ELF-1 (cell line): ENCODE measurements around the gene CCDC169.
A peak's percentile ranks its signal among the peaks of the same experiment; 100 is the strongest.

Source experiments
- DNase-seq: peaks from one replicate; pipeline ENCODE4 v3.0.0-alpha.2; 2016; ENCODE audit warnings: low read depth, low spot score

Gene CCDC169

DNA sequence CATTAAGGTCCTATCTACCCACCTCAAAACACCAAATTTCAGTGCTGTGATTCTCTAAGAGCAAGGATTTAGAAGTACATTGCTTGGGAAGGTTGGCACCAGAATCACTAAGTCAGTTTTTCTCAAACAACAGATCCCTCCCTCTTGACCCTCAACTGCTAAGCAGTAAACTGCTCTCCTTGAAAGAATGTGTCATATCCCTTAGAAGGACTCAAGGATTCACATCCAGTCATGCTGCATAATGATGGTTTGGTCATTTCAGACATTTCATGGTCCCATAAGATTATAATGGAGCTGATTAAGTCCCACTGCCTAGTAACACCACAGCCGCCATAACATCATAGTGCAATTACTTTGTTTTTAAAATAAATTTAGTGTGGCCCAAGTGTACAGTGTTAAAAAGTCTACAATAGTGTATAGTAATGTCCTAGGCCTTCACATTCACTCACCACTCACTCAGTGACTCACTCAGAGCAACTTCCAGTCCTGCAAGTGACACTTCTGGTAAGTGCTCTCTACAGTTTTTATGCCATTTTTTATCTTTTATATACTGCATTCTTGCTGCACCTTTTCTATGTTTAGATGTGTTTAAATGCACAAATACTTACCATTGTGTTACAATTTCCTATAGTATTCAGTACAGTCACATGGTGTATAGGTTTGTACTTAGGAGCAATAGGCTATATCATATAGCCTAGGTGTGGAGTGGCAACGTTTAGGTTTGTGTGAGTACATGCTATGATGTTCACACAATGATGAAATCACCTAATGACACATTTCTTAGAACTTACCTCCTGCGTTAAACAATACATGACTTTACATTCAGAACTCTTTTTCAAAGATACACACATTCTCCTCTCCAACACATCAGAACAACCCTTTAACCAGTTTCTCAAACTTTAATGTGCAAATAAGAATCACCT lies 15.7 kb upstream of the CCDC169 start:
- DNase-seq, result no peak

DNA sequence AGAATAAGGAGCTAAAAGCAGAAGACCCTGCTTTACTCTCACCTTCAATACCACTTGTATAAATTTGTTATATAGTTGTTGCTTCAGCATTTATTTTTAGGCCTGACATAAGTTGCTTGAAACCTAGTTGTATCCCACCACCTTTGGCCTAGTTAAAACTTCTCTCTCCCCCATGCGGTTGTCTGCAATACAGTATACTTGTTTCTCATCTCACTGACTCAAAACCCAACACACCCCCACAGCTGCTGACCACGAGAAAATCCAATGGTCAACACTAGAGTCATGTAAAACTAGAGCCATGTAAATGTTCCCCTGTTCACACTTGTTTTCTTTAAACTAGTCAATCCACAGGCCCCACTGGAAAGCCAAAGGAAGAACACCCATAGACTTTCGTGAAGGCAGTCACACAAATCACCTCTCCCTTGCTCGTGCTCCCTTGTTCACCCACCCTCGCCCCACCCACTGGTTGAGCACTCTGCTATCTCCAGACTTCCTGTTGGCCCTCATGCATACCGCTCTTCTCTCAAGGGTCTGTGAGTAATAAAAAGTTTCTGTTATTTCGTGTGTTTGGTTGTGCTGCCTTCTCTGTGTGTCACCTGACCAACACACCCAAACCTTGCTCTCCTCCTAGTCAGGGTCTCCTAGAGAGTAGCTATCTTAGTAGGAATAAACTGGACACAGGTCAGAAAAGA lies 12.9 kb upstream of the CCDC169 start:
- no peak for DNase-seq

DNA sequence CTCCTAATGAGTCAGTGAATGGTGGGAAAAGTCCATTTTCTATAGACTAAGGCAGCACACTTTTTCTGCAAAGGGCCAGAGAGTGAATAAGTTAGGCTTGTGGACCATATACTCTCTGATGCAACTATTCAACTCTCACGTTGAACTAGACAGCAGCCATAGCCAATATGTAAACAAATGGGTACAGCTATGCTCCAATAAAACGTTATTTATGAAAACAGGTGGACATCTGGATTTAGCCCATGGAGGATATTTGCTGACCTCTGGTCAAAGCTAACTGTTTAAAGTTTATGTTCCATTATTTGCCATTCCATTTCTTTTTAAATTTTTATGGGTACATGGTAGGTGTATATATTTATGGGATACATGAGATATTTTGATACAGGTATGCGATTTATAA lies 4.7 kb upstream of the CCDC169 start:
- no peak for DNase-seq

DNA sequence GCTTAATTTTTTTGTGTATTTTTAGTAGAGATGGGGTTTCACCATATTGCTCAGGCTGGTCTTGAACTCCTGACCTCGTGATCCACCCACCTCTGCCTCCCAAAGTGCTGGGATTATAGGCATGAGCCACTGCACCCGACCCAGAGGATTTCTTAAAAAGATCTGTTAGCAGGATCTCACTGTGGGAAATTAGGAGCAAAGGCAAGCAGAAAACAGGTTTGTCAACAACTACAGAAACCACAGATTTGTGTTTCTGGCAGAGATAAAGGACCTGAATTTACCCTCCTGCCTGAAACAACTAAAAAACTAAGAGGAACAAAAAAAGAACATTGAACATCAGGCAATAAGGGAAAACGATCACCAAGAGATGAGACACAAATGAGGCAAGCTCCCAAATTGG lies 1.9 kb upstream of the CCDC169 start:
- peak; percentile 47 for DNase-seq

DNA sequence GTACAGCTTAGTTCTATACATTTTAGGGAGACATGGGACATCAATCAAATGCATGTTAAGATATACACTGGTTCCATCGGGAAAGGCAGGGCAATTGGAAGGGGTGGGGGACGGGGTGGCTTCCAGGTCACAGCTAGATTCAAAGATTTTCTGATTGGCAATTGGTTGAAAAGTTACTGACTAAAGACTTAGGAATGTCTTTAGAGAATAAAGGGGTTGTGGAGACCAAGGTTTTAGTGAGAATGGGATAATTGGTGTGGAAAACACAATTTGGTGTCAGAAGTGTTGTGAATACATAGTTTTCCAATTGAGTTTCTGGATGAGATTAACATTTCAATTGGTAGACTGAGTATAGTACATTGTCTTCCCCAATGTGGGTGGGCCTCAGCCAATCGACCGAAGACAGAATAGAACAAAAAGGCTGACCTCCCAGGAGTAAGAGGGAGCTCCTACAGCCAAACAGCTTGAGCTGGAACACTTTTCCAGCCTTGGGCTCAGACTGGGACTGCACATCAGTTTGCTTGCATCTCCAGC lies 988 bp upstream of the CCDC169 start:
- DNase-seq, result peak; percentile 88

DNA sequence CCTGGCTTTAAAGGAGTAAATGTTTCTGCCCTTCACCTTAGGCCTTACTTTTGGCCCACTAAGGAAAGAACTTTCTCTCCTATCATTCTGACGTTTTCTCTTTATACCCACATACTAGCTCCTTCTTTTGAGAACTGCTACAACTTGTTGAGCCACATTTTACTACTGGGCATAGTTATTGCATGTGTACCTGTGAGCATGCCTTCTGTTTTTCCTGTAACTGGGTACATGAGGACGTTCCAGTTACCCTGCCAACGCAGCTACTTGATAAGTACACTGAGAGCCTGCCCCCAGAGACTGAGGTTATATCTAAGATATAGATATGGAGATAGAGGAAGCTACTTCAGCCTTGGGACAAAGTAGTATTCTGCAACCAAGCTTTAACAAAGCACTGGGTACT lies 3.5 kb downstream of the CCDC169 start:
- no peak for DNase-seq

DNA sequence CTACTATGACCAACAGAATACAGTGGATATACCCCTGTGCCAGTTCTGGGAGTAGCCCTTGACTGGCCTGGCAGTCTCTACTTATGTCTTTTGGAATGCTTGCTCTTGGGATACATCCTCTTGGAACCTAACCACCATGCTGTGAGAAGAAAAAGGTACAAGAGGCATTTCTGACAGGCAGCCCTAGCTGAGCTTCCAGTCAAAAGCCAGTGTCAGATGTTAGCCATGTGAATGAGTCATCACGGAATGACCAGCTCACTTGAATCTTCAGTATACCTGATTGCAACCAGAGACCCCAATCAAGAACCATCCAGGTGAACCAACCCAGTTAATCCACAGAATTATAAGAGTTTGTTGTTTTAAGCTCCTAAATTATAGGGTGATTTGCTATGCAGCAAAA lies 4.1 kb downstream of the CCDC169 start:
- no peak for DNase-seq

DNA sequence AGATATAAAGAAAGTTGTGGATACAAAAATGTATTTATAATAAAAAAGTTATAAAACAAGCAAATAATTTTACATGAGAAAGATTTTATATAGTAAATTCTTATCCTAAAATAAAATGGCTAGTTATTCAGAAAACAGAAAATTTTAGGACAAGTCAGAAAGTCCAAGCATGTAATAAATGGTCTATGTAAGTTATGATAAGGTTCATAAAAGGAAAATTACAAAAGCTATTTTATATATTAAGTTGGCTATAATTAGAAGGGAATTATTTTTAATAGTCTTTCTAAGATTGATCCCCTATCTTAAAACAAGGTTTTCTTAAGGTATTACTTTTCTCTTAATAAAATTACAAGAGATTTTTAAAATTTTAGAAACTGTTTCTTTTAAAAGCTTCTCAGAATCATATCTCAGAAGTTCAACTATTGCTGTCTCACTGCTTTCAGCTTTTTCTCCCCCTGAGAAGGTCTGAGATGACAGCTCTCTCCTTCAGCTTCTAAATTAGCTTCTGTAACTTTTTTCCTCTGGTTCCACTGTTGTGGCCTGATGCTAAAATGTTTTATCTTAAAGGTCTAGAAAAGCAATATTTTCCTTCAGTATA lies 8.7 kb downstream of the CCDC169 start:
- DNase-seq, result no peak

DNA sequence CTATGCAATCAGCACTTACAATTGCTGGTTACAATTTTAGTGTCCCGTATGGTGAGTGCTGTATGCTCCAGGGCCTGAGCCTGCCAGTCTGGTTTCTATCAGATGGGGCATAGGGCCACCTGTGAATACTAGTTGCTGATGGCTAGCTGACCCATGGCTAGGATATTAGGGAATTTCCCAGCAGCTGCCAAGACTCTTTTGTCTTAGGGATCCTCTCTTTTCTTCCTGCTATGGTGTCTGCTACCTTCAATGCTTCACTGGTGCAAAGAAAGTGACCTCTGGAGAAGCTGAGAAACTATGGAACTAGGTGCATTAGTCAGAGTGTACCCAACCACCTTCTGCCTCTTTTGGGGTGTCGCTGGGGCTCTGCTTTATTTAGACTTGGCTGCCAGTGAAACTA lies 11.6 kb downstream of the CCDC169 start:
- no peak for DNase-seq

DNA sequence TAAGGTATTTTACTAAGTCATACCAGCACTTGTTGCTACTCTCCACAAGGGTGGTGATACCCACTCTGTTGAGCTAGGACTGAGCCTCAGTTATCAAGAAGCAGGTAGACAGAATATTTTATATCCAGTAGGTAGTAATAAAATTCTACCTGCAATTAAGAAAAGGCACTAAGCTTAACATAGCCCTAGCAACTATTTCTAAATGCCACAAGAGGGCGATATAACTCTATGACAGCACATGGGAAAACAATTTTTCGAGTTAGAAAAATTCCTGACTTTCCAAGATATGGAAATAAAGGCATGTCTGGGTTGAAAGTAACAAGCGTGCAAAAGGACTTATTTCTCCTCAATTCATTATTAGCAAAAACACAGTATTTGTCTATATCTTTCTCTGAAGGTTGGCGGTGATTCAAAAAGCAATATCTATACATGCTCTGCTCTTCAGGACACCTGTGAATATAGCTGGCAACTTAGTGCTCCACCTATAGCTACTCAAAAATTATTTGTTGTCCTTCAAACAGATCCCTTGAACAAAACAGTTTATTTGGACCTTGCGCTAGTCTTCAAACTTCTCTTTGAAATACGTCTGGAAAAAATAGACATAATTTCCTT lies 14.7 kb downstream of the CCDC169 start:
- DNase-seq, result no peak

DNA sequence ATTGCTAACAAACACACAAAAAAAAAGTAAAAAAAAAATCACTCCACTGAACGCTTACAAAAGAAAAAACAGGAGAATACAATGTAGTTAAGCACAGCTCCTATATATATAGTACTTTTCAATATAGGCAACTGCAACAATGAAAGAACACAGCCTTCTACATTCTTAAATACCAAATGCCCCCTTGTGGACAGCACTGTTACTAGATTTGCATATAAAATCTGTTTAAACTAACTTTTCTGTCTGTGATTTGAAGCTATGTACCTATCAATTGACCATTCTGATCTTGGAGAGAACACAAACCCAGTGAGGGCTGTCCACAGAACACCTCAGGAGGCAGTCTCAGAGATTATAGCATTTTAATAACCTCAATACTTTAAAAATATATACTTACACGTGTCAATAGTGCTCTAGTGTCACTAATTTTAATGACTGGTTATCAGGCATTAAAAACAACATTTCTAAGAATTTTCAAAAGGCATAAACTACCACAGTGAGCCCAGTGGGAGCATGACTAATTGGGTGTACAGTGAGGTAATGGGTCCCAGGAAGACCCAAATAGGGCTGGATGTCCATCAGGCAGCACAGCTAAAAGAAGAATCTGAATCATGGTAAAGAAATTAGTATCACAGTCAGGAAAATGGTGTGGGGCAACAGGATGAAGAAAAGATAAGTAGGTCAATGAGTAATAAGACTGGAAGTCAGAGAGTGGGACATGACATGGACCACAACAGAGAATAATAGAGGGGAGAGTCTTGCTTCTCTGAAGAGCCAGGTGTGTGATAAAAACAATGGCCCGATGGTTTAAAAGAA lies 22.2 kb downstream of the CCDC169 start:
- no peak for DNase-seq

DNA sequence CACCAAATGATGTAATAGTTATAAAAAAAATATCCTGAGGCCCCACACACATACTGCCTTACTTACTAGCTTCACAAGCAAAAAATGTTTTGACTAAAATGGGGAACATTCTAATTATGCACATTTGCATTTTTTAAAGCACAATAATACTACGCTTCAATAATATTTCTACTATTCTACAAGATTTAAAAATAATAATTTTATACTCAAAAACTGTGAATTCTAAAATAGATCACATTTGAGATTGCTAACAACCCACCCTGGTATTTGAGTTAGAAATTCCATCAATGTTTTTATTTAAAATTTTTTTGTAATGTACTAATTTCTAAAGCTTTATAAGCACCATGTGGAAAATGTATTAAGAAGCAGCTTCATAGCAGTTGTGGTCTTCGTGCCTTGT lies 24.2 kb downstream of the CCDC169 start:
- DNase-seq, result no peak

DNA sequence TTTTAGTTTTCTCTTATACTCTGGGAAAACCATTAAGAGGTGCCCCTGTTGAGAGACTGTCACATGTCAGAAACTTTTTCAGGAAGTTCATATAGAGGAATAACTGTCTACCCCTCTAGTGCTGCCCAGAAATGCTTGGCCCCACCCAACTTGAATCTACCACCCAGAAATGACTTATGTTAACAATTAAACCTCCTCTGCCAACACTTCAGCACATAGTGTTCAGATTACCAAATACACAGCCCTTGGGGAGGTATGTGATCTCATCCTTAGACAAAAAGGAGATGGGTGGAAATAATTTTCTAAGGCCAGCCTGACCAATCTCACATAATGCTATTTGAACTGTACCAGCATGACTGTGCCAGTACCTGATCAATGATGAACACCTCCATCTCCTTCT lies 35.6 kb downstream of the CCDC169 start:
- DNase-seq, result no peak

DNA sequence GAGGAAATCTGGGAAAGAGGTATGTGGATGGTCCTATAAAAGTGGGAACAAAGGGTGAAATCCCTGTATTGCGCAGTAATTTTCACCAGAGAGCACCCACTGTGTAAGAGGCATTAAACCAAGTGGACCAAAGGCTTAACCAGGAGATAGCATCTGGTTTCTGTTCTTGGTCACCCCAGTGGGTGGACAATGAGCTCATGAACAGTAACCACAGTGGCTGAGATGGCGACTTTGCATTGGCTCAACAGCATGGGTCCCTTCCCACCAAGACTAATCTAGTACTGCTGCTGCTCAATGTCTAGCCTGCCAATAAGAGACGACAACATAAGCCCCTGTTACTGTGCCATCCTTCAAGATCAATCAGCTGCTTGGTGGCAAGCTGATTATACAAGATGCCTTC lies 36.6 kb downstream of the CCDC169 start:
- no peak for DNase-seq

DNA sequence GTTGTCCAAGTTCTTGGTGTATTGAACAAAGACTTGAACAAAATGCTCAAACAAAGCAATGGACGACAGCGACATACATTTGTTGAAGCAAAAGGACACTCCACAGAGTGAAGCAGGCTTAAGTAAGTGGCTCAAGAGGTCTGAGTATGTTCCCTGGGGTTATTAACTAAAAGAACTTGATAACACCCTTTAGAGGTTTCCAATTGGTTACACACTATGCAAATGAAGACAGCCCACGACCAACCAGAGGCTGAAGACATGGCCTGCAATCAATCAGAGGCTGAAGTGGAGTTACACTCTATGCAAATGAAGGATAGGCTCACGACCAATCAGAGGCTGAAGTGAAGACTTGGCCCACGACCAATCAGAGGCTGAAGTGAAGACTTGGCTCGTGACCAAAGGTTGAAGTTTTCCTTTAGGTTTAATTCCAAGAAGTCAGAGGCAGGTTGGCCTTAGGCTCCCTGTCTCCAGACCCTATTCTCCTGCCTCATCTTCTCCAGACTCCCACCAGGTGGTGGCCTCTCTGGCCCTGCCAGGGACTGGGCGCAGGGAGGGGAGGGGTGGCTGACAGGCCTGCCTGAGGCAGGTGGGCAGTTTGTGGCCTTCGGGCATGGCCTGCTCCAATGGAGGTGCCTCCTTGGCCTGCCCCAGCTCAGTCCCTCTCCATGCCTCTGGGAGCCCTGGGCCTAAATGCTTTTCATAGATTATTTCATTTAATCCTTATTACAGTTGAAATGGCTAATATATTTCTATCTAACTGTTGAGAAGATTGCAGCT lies 38.1 kb downstream of the CCDC169 start:
- DNase-seq, result no peak

DNA sequence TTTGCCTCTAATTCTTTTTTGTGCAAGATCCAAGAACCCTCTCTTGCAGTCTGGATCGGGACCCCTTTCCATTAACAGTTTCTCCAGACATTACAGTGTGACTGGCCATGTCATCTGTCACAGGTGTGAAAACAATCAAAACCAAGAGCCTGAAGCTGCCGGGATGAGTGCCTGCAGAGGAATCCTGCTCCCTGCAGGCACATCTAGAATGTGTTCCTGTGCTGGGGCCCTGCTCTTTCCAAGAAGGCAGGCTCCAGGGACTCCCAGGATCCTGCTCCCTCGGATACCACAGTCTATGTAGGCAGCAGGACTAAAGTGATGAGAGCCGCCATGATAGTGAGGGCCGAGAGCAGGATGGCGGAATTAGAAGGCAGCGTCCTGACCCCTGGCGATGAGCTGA lies 38.8 kb downstream of the CCDC169 start:
- no peak for DNase-seq

DNA sequence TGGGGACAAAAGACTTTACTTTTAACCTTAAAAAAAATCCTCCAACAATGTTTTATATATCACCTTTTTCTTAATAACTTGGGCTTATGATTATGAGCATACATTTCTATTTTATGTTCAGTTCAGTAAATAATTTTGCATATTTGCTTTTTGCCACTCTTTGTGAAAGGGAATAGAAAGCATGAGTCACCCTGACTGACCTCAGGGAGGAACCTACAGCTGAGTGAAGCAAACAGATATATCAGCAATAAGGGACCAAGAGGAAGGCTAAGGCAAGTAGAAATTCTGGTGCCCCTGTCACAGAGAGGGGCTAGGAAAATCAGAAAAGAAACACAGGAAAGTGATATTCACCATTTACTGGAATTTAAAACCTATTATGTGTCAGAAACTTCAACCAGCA lies 46.1 kb downstream of the CCDC169 start:
- DNase-seq, result no peak

DNA sequence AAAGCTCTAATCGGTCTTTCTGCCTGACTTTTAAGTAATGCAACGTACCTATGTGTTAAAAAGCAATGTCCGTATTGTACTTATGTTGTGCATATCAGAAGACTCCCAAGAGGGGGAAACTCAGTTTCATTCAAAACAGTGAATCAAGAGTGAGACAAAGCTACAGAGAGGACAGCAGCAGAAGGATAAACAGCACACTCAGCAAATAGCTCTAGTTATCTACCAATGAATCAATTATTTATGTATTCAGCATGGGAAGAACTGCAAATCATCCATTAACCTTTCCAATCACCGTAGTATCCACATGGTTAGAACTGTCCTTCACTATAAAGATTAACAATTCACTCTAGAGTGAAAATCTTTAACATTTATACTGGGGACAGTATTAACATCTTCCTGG lies 46.6 kb downstream of the CCDC169 start:
- no peak for DNase-seq

DNA sequence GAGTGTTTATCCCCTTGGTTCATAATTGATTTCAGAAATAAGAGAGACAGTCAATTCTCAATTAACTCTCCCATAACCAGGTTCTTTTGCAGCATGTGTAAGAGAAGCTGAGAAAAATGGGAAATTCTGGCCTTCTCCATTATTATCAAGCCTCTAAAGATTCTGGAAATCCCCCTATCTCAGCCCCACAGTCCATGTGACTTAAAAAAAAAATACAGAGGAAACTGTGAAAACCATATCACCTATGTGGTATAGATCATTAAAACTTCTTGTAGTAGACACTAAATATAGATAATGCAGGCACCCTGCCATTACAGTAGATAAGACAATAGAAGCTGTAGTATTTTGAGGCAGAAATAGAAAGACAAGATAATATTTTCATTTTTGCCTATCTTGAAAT lies 48.9 kb downstream of the CCDC169 start:
- no peak for DNase-seq

DNA sequence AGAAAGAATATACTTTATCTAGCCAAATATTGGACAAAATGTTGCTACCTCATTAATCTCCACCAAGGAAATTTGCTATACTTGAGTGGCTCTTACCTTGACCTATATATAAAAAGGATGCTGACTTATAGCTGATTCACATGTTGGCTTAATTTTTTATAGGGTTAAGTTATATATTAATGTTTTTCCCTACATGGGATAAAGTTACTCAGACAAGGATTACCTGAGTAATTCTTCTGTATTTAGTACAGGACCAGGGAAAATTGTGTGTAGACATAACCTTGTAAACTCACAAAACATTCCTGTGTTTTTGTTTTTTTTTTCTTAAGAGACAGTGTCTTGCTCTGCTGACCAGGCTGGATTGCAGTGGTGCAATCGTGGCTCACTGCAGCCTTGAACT lies 52.6 kb downstream of the CCDC169 start:
- DNase-seq, result no peak
